GM18909 (cell line): ENCODE results near the gene CRYBG1.
"Not testable (repeated sequence)": the region's sequence is repeated elsewhere in the genome, so short reads cannot be mapped to it uniquely, and the experiment has no call there.

Experiments used
- ATAC-seq: cut with Tn5 transposase; IDR thresholded peaks from one replicate; pipeline ENCODE4 v1.9.1; 2021; ENCODE audit warnings: mild to moderate bottlenecking; ENCODE audit not compliant: unreplicated experiment, poor library complexity

Gene CRYBG1

GRCh38 chr6:106540432-106540831 is 179.9 kb downstream of the CRYBG1 start:
- ATAC-seq: no peak

DNA sequence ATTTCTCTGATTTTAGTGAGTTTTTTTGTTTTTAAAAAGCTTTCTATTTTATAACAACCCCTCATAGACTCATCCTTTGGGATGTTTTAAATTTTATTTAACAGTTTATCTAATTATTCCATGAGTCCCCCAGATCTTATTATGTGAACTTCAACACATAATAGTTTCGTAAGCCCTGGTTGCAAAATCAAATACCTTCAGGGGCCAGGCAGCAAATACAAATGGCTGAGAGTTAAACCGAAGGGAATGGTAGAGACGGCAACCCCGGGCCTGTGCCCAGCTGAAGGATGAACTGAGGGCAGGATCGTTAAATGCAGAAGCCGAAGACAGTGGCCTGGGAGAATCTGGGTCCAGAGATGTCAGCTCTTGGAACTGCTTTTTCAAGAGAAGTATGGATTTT is 180.4 kb downstream of the CRYBG1 start:
- ATAC-seq: no peak

DNA sequence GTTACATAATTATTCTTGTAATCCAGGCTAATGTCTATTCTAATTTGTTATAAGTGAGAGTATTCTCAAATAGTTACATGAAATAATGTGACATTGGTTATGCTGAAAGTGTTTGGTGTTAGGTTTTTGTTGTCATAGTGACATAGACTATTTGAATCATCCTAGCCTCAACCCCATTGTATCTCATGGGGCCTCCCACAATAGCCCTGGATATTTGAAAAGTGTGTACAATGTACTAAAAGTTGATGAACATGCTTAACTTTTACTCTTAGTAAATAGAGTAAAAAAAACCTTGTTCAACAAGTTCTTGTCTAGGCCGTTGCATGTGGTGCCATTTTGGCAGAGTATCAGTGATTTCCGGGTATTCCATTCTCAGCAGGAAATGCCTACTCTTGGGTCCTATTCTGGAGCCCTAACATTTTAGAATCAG is 185.8 kb downstream of the CRYBG1 start:
- ATAC-seq: no peak

- ATAC-seq: no peak
Measured at GRCh38 chr6:106546691-106547414, 186.3 kb downstream of the CRYBG1 start.

- no peak for ATAC-seq
Measured at GRCh38 chr6:106547601-106548453, 187.3 kb downstream of the CRYBG1 start.

DNA sequence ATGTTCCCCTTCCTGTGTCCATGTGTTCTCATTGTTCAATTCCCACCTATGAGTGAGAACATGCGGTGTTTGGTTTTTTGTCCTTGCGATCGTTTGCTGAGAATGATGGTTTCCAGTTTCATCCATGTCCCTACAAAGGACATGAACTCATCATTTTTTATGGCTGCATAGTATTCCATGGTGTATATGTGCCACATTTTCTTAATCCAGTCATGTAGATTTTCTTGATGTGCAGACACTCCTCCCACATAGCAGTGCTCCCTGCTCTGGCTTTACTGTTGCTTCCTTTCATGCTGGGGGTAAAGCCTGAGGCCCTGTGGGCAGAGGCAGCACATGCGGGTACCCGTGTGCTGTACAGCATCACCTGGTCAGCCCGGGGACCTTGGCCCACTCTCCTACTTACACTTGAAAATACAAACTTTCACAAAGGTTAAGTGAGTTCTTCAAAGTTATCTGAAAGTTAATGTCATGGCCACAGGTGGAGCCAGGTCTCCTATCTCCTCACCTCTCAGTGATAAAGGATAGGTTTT is 188.5 kb downstream of the CRYBG1 start:
- not testable (repeated sequence) for ATAC-seq

GRCh38 chr6:106549521-106549920 is 189.0 kb downstream of the CRYBG1 start:
- no peak for ATAC-seq

DNA sequence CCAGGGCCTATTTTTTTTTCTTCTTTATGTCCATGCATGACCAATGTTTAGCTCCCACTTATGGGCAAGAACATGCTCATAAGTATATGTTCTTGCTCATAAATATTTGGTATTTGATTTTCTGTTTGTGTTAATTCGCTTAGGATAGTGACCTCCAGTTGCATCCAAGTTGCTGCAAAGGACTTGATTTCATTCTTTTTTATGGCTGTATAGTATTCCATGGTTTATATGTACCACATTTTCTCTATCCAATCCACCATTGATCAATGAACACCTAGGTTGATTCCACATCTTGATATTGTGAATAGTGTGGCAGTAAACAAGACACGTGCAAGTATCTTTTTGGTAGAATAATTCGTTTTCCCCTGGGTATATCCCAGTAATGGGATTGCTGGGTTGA is 190.6 kb downstream of the CRYBG1 start:
- ATAC-seq: no peak

DNA sequence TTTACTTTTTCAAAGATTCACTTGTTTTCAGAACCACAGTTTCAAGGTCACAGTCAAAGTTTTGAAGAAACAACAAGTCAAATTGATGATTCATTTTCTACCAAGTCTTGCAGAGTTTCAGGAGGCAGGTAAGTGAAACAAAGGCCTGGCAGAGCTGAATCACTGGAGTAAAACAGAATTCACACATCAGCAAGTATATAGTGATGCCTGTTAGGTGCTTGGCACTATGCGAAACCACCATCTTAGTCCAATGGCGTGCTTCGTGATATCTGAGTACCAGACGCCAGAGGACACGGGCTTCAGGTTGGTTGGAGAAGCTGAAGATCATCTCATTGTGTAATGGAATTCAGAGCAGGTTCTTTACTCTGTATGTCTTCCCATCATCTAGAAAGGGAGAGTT is 192.9 kb downstream of the CRYBG1 start:
- no peak for ATAC-seq

GRCh38 chr6:106555767-106556166 is 195.2 kb downstream of the CRYBG1 start:
- no peak for ATAC-seq

- no peak for ATAC-seq
Measured at GRCh38 chr6:106556368-106556960, 195.9 kb downstream of the CRYBG1 start.

DNA sequence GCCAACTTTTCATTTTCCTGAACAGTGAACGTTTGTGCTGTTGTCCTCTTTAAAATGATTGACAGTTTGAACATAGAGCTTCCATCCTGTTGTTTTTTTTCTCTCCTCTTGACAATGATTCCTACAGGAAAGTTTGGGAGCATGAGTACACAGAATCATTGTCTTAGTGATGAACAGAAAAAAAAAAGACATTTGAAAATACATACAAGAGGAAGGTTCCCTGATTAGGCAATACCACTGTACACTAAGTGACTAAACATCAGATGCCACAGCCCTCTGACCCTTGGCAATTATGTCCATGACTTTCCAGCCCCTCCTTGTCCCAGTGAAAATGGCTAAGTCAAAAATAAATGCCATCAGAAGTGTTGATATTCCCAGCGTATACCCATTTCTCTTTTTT is 197.3 kb downstream of the CRYBG1 start:
- no peak for ATAC-seq

DNA sequence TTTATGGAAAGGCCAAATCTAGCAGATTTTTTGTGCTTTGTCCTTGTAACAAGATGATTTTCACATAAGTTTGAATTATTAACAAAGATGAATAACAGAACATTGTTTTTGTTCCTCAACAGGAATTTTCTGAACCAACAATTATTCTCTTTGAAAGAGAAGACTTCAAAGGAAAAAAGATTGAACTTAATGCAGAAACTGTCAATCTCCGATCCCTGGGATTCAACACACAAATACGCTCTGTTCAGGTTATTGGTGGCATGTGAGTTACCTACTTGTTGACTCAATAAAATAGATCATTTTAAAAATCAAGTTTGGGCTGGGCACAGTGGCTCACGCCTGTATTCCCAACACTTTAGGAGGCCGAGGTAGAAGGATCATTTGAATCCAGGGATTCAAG is 197.8 kb downstream of the CRYBG1 start:
- no peak for ATAC-seq

GRCh38 chr6:106559659-106560058 is 199.1 kb downstream of the CRYBG1 start:
- ATAC-seq: not testable (repeated sequence)

DNA sequence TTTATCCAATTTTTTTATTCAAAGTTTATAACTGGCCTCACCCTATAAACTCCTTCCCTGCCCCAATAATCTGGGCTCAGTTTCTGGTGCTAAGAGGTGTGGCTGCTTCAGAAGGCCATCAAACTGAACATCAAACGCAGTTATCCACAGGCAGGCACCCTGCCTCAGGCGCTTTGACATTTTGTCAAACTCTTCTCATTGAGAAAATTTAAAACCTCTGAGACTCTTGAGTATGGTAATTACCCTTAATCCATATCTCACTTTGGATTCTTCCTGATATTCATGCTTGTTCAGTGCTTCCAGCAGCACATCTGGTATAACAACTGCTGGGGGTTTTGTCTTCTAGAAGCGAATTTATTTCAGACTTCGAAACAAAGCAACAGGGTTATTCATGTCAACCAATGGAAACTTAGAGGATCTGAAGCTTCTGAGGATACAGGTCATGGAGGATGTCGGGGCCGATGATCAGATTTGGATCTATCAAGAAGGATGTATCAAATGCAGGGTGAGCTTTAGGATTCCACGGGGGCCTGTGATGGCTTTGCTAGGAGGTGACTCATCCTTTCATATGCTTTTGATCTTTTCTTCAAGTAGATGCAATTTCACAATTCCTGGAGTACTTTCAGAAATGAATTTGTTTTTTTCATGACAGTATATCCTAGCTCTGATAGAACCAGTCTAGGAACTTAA is 200.6 kb downstream of the CRYBG1 start:
- ATAC-seq: no peak

DNA sequence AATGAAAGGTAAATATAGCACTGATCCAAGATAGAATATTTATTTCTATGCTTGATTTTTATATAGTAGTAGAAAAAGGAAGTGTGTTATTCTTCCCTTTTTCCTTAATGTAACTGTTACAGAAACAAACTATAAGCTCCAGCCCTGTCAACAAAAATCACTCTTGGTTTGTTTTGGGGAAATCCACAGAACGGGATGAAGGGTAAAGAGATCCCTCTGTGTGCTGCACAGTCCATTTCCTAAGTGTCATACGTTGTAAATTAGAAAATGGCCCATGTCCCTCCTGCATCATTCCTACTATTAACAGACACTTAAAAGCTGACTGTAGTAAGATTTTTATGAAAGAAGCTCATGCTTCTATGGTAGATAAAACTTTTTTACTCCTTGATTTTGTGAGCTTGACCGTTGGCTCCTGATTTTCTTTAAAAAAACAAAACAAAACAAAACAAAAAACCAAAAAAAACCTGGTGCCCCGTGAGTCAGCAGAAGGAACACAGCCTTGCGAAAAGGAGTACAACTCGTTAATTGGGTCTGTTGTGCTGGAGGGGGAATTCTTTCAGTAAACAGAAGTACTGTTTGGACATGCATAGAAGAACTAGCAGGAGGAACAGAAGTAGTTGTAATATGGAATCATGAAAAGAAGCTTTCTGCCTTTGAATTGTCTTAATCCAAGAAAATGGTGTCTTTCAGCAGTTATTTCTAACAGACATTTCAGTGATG is 201.3 kb downstream of the CRYBG1 start:
- no peak for ATAC-seq

GRCh38 chr6:106563614-106564013 is 203.1 kb downstream of the CRYBG1 start:
- ATAC-seq: no peak

DNA sequence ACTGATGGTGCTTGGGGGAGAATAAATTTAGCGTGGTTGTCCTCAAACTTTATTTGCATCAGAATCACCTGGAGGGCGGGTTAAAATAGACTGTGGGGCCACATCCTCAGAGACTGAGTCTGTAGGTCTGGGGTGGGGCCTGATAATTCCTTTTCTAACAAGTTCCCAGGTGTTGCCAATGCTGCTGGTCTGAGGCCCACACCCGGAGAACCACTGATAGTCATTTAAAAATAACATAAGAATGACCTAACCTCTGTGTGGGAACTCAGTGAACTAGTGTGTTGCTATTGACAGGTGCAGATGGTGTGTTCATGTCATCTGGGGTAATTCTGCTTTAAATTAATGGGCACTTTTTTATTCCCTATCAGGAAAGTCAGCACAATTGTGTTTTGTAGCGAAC is 204.0 kb downstream of the CRYBG1 start:
- ATAC-seq: no peak

- ATAC-seq: no peak
Measured at GRCh38 chr6:106568530-106568929, 208.0 kb downstream of the CRYBG1 start.

GRCh38 chr6:106569428-106569827 is 208.9 kb downstream of the CRYBG1 start:
- ATAC-seq: no peak
